HEK293 (cell line): Measurements from ENCODE around the gene GPHN.

ENCODE experiments used
- CTCF ChIP-seq: fragments of 450-650 bp; formaldehyde crosslinking; IDR thresholded peaks from 2 replicates; pipeline ENCODE4 v1.5.1; 2016; ENCODE audit warnings: missing biosample characterization, missing genetic modification characterization
- REST ChIP-seq: fragments of 450-650 bp; formaldehyde crosslinking; IDR thresholded peaks from 2 replicates; pipeline ENCODE4 v1.5.1; 2016; ENCODE audit warnings: missing biosample characterization, missing genetic modification characterization
- ZBTB1 ChIP-seq: fragments of 450-650 bp; formaldehyde crosslinking; IDR thresholded peaks from 2 replicates; pipeline ENCODE4 v1.5.1; 2016; ENCODE audit warnings: missing biosample characterization, missing genetic modification characterization
- ZBTB11 ChIP-seq: fragments of 450-650 bp; formaldehyde crosslinking; conservative IDR thresholded peaks from 2 replicates; pipeline ENCODE4 v1.5.1; 2016; ENCODE audit warnings: low read depth, missing biosample characterization, missing genetic modification characterization
- ZNF114 ChIP-seq: fragments of 450-650 bp; formaldehyde crosslinking; IDR thresholded peaks from 2 replicates; pipeline ENCODE4 v1.5.0; 2017; ENCODE audit warnings: missing biosample characterization, missing genetic modification characterization
- ZNF214 ChIP-seq: fragments of 450-650 bp; formaldehyde crosslinking; IDR thresholded peaks from 2 replicates; pipeline ENCODE4 v1.5.1; 2017; ENCODE audit warnings: missing biosample characterization, mild to moderate bottlenecking, missing genetic modification characterization, borderline replicate concordance
- ZNF292 ChIP-seq: fragments of 450-650 bp; formaldehyde crosslinking; IDR thresholded peaks from 2 replicates; pipeline ENCODE4 v1.5.1; 2016; ENCODE audit warnings: low read depth, missing biosample characterization, missing genetic modification characterization, borderline replicate concordance
- ZNF350 ChIP-seq: fragments of 450-650 bp; formaldehyde crosslinking; IDR thresholded peaks from 2 replicates; pipeline ENCODE4 v1.5.0; 2017; ENCODE audit warnings: missing biosample characterization, mild to moderate bottlenecking, missing genetic modification characterization
- ZNF621 ChIP-seq: fragments of 450-650 bp; formaldehyde crosslinking; IDR thresholded peaks from 2 replicates; pipeline ENCODE4 v1.5.1; 2017; ENCODE audit warnings: missing biosample characterization, missing genetic modification characterization

GRCh38 chr14:66601932-66602578 is 94.1 kb downstream of the GPHN start:
- TF ChIP-seq REST (tag by site-specific recombination) (no peak), CTCF (tag by site-specific recombination) (no peak), ZBTB1 (tag by site-specific recombination) (no peak), ZNF292 (tag by site-specific recombination) (no peak), ZNF350 (tag by site-specific recombination) (no peak), ZNF621 (tag by site-specific recombination) (no peak), ZNF114 (no peak), ZNF214 (tag by site-specific recombination) (no peak), ZBTB11 (tag by site-specific recombination) (no peak)
